ENCODE measurements around the gene TANGO2. TPM values are rescaled to one million over a fixed set of nuclear protein-coding genes. Genes with fewer than 3 reads are reported as not detected.

Gene TANGO2
- total and polyA plus RNA-seq, 4 donors: 20.7 to 48.8 (median 34.1) TPM

GRCh38 chr22:20012741-20013331 lies 8.1 kb upstream of the TANGO2 start:
- no peak overlapping the region for H3K9ac ChIP-seq (ENCODE audit: insufficient read depth in 1 of 2, low read length in 2 of 2)

DNA sequence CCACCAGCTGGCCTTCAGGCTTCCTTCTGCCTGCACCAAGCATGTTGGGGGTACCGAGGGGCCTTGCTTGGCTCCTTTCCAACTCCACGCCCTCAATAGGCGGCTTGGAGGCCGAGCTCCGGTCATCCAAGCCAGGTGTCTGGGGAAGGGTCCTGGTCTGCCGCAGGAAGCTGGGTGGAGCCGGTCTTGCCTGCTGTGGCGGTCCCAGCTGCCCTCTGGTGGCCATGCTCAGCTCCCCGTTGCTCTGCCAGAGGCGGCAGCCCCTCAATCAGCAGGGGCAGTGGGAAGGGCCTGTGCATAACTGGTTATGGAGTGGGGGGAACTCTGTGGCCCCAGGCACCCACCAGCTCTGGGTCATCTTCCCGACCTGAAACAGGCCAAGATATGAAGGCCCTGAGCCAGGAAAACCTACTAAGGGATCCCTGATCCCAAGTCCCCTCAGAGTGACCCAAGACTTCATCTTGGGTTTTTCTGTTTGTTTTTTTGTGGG lies 7.5 kb upstream of the TANGO2 start:
- peak; percentile 72 for TF ChIP-seq CTCF (IDR thresholded peaks at IDR 0.05; ENCODE audit: control extremely low read depth, extremely low read depth)
- WGBS, 2 donors: 2 to 14% methylated on average over 11 of the region's 11 CpGs
- no peak overlapping the region for H3K27ac ChIP-seq (ENCODE audit: low read depth in 1 of 2, low read length in 1 of 2)
- DNase-seq (peak; percentile 70 to 83 (median 80)), ATAC-seq (ENCODE audit: insufficient read depth, low FRiP score) (no peak)
- H3K9me3 ChIP-seq (ENCODE audit: control insufficient read depth in 4 of 4, insufficient read depth in 3 of 4, low read length in 3 of 4): no peaks in the 10 kb centered on the region
- no peaks in the 10 kb centered on the region for H3K36me3 ChIP-seq (ENCODE audit: control insufficient read depth in 4 of 4, insufficient read depth in 4 of 4, low read length in 4 of 4)
- peaks cover 0 to 17% (median 13%) of the 10 kb centered on the region in 3 donors for H3K27me3 ChIP-seq (ENCODE audit: control insufficient read depth in 3 of 3, insufficient read depth in 3 of 3, low read length in 2 of 3)
- no peak overlapping the region for H3K4me3 ChIP-seq
- H3K4me1 ChIP-seq (ENCODE audit: control insufficient read depth in 5 of 5, insufficient read depth in 5 of 5, low read length in 5 of 5): peaks cover 0 to 12% (median 6%) of the 10 kb centered on the region in 5 donors
- H3K9ac ChIP-seq (ENCODE audit: insufficient read depth in 1 of 2, low read length in 2 of 2): no peak overlapping the region

More at GRCh38 chr22:20012741-20013331, 8.1 kb upstream of the TANGO2 start:
- peaks cover 0 to 16% (median 9%) of the 10 kb centered on the region in 3 donors for H3K27me3 ChIP-seq (ENCODE audit: control insufficient read depth in 3 of 3, insufficient read depth in 3 of 3, low read length in 2 of 3)
- H3K4me3 ChIP-seq: no peak overlapping the region
- H3K27ac ChIP-seq (ENCODE audit: low read depth in 1 of 2, low read length in 1 of 2): no peak overlapping the region
- no peaks in the 10 kb centered on the region for H3K36me3 ChIP-seq (ENCODE audit: control insufficient read depth in 4 of 4, insufficient read depth in 4 of 4, low read length in 4 of 4)
- no peaks in the 10 kb centered on the region for H3K9me3 ChIP-seq (ENCODE audit: control insufficient read depth in 4 of 4, insufficient read depth in 3 of 4, low read length in 3 of 4)
- peaks cover 0 to 12% (median 6%) of the 10 kb centered on the region in 5 donors for H3K4me1 ChIP-seq (ENCODE audit: control insufficient read depth in 5 of 5, insufficient read depth in 5 of 5, low read length in 5 of 5)
- WGBS, 2 donors: 86 to 92% methylated on average over 10 of the region's 10 CpGs
- TF ChIP-seq CTCF (IDR thresholded peaks at IDR 0.05; ENCODE audit: control extremely low read depth, extremely low read depth): no peak
- ATAC-seq (ENCODE audit: insufficient read depth, low FRiP score): no peak
- no peak for DNase-seq

- TF ChIP-seq CTCF (IDR thresholded peaks at IDR 0.05; ENCODE audit: control extremely low read depth, extremely low read depth): no peak
- no peak for DNase-seq
- Histone ChIP-seq H3K27me3 (ENCODE audit: control insufficient read depth in 3 of 3, insufficient read depth in 3 of 3, low read length in 2 of 3) (peaks cover 0 to 22% (median 13%) of the 10 kb centered on the region in 3 donors), H3K4me3 (no peak overlapping the region), H3K27ac (ENCODE audit: low read depth in 1 of 2, low read length in 1 of 2) (no peak overlapping the region), H3K9me3 (ENCODE audit: control insufficient read depth in 4 of 4, insufficient read depth in 3 of 4, low read length in 3 of 4) (no peaks in the 10 kb centered on the region), H3K4me1 (ENCODE audit: control insufficient read depth in 5 of 5, insufficient read depth in 5 of 5, low read length in 5 of 5) (peaks cover 0 to 12% (median 6%) of the 10 kb centered on the region in 5 donors), H3K36me3 (ENCODE audit: control insufficient read depth in 4 of 4, insufficient read depth in 4 of 4, low read length in 4 of 4) (no peaks in the 10 kb centered on the region), H3K9ac (ENCODE audit: insufficient read depth in 1 of 2, low read length in 2 of 2) (no peak overlapping the region)
- 77 to 82% methylated on average over 5 of the region's 5 CpGs for WGBS, 2 donors
- no peak for ATAC-seq (ENCODE audit: insufficient read depth, low FRiP score)
Observed at GRCh38 chr22:20014526-20015186, 6.3 kb upstream of the TANGO2 start.
